Ishikawa (cell line): Measurements from ENCODE around the gene CFL2.

Experiments used
- EGR1 ChIP-seq: IDR thresholded peaks from 2 replicates; pipeline ENCODE4 v1.6.1; 2012
- RAD21 ChIP-seq: IDR thresholded peaks from 2 replicates; pipeline ENCODE4 v1.6.1; 2012; ENCODE audit warnings: low read depth

DNA sequence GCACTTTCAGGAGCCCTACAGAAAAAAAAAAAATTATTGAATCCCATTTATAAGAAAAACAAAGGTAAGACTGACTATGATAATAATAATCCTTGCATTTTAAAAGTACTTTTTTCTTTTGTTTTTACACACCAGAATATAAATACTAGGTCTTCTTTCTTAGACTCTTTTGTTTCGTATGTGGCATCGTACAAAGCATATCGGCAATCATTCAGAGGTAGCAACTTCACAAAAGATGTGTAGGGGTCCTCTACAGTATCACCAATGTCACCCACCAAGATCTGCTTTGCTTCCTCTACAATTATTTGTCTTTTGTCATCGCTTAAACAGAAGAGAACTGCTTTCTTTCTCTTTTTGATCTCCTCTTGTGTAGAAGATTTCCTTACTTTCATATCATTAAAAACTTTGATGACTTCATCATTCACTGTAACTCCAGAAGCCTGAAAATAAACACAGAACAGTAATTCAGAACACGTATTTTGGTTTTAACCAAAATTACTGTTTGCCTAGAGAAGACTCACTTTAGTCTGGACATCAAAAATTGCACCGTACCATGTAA lies 1.2 kb downstream of the CFL2 start:
- TF ChIP-seq EGR1 (no peak), RAD21 (no peak)
